ENCODE results near the gene RTEL1.

Gene RTEL1

GRCh38 chr20:63687419-63688178, 29.5 kb downstream of the RTEL1 start:
- DNase-seq (ENCODE audit: low read depth in 2 of 2), result no peak

GRCh38 chr20:63688228-63689045, 30.3 kb downstream of the RTEL1 start:
- DNase-seq (ENCODE audit: low read depth in 2 of 2), result no peak

GRCh38 chr20:63689046-63690002, 31.2 kb downstream of the RTEL1 start:
- DNase-seq (ENCODE audit: low read depth in 2 of 2), result no peak

GRCh38 chr20:63690003-63690897, 32.1 kb downstream of the RTEL1 start:
- no peak for DNase-seq (ENCODE audit: low read depth in 2 of 2)

GRCh38 chr20:63690898-63691710, 33.0 kb downstream of the RTEL1 start:
- DNase-seq (ENCODE audit: low read depth in 2 of 2), result no peak

GRCh38 chr20:63691711-63692435, 33.8 kb downstream of the RTEL1 start:
- no peak for DNase-seq (ENCODE audit: low read depth in 2 of 2)

- no peak for DNase-seq (ENCODE audit: low read depth in 2 of 2)
These were observed 34.4 kb downstream of the RTEL1 start for GRCh38 chr20:63692436-63693082.

GRCh38 chr20:63693083-63693732, 35.1 kb downstream of the RTEL1 start:
- no peak for DNase-seq (ENCODE audit: low read depth in 2 of 2)

GRCh38 chr20:63693733-63694583, 35.8 kb downstream of the RTEL1 start:
- DNase-seq (ENCODE audit: low read depth in 2 of 2), result no peak

- no peak for DNase-seq (ENCODE audit: low read depth in 2 of 2)
These were observed 36.7 kb downstream of the RTEL1 start for GRCh38 chr20:63694584-63695423.

- no peak for DNase-seq (ENCODE audit: low read depth in 2 of 2)
These were observed 37.6 kb downstream of the RTEL1 start for GRCh38 chr20:63695424-63696305.

- DNase-seq (ENCODE audit: low read depth in 2 of 2), result no peak
These were observed 38.2 kb downstream of the RTEL1 start for GRCh38 chr20:63696306-63696627.

- DNase-seq (ENCODE audit: low read depth in 2 of 2), result no peak
These were observed 38.7 kb downstream of the RTEL1 start, which contains the start of gene TNFRSF6B for GRCh38 chr20:63696628-63697356. Gene TNFRSF6B (plus strand): TSS chr20:63696652. CDS start chr20:63696768, 116 bp downstream.

- DNase-seq (ENCODE audit: low read depth in 2 of 2), result no peak
These were observed 39.3 kb downstream of the RTEL1 start for GRCh38 chr20:63697357-63697867.
